ENCODE results near the gene SEC23B.

SEC23B gene

DNA sequence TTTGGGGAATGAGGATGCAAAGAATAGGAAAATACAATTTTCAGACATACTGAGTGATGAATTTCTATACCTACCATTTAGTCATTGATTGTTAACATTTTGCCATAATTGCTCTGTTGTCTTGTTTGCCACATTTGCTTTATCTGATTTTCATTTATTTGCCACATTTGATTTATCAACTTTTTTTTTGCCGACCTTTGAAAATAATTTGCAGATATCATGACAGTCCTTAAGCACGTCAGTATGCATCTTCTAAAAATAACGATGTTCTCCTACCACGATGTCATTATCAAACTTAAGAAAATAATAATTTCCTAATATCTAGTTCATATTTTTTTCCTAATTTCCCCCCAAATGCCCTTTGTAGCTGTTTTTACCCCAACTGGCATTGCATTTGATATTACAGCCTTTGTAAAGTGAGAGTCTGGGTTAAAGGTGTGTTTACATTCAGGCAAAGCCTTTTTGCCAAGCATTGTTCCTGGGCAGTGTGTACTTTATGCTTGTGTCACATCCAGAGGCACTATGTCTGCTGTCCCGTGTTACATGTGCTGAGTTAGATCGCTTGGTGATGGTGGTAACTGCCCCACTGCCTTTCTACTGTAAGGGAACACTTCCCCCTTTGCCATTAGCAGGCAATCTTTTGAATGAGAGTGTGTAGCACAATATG lies 26.4 kb downstream of the SEC23B start:
- no peak overlapping the region for H3K4me3 ChIP-seq (ENCODE audit: low read depth, low read length)
- TF ChIP-seq CTCF (IDR thresholded peaks at IDR 0.05; ENCODE audit: insufficient read depth, low read depth, low read length, missing control alignments) = no peak
- no peak for DNase-seq (ENCODE audit: low read depth)

- no peak overlapping the region for H3K4me3 ChIP-seq (ENCODE audit: low read depth, low read length)
- TF ChIP-seq CTCF (IDR thresholded peaks at IDR 0.05; ENCODE audit: insufficient read depth, low read depth, low read length, missing control alignments) = no peak
- no peak for DNase-seq (ENCODE audit: low read depth)
Observed at GRCh38 chr20:18537651-18538050, 29.9 kb downstream of the SEC23B start.

- TF ChIP-seq CTCF (IDR thresholded peaks at IDR 0.05; ENCODE audit: insufficient read depth, low read depth, low read length, missing control alignments) = no peak
- no peak for DNase-seq (ENCODE audit: low read depth)
- H3K4me3 ChIP-seq (ENCODE audit: low read depth, low read length) = no peak overlapping the region
Observed at GRCh38 chr20:18541741-18542140, 34.0 kb downstream of the SEC23B start.

- H3K4me3 ChIP-seq (ENCODE audit: low read depth, low read length) = no peak overlapping the region
- no peak for DNase-seq (ENCODE audit: low read depth)
Observed at GRCh38 chr20:18543216-18543615, 35.5 kb downstream of the SEC23B start.

GRCh38 chr20:18543932-18544331 lies 36.2 kb downstream of the SEC23B start:
- no peak for DNase-seq (ENCODE audit: low read depth)
- no peak for TF ChIP-seq CTCF (IDR thresholded peaks at IDR 0.05; ENCODE audit: insufficient read depth, low read depth, low read length, missing control alignments)
- no peak overlapping the region for H3K4me3 ChIP-seq (ENCODE audit: low read depth, low read length)

More at GRCh38 chr20:18543216-18543615, 35.5 kb downstream of the SEC23B start:
- no peak for TF ChIP-seq CTCF (IDR thresholded peaks at IDR 0.05; ENCODE audit: insufficient read depth, low read depth, low read length, missing control alignments)

GRCh38 chr20:18545566-18545965 lies 37.8 kb downstream of the SEC23B start:
- no peak for TF ChIP-seq CTCF (IDR thresholded peaks at IDR 0.05; ENCODE audit: insufficient read depth, low read depth, low read length, missing control alignments)
- no peak overlapping the region for H3K4me3 ChIP-seq (ENCODE audit: low read depth, low read length)
- DNase-seq (ENCODE audit: low read depth) = no peak

GRCh38 chr20:18548465-18548864 lies 40.7 kb downstream of the SEC23B start:
- no peak for TF ChIP-seq CTCF (IDR thresholded peaks at IDR 0.05; ENCODE audit: insufficient read depth, low read depth, low read length, missing control alignments)
- H3K4me3 ChIP-seq (ENCODE audit: low read depth, low read length) = no peak overlapping the region
- no peak for DNase-seq (ENCODE audit: low read depth)
